NT2/D1 (cell line): Measurements from ENCODE around the gene EPHA6.

Experiments used
- SUZ12 ChIP-seq: IDR thresholded peaks from 2 replicates; pipeline ENCODE4 v1.6.1; 2011; ENCODE audit not compliant: insufficient read length, insufficient read depth; ENCODE audit errors: extremely low read depth
- YY1 ChIP-seq: IDR thresholded peaks from 2 replicates; pipeline ENCODE4 v1.6.1; 2011; ENCODE audit not compliant: insufficient read length, insufficient read depth
- ZNF274 ChIP-seq: IDR thresholded peaks from 2 replicates; pipeline ENCODE4 v1.6.1; 2011; ENCODE audit warnings: mild to moderate bottlenecking, low read depth, low read length

GRCh38 chr3:97259263-97259662 lies 444.9 kb downstream of the EPHA6 start:
- no peak for TF ChIP-seq YY1
- TF ChIP-seq ZNF274, result no peak
- TF ChIP-seq SUZ12, result no peak
